Forelimb muscle (tissue), 1 donor: ENCODE results near the gene HS3ST5. TPM values are rescaled to one million over a fixed set of nuclear protein-coding genes. Genes with fewer than 3 reads are reported as not detected.
"Not testable (repeated sequence)": the region's sequence is repeated elsewhere in the genome, so short reads cannot be mapped to it uniquely, and the experiment has no call there.

Experiments used
- DNase-seq: peaks from one replicate; pipeline ENCODE4 v3.0.0-alpha.2; 2013; ENCODE audit warnings: low read depth
- polyA plus RNA-seq: library from polyadenylated mRNA; unstranded; fragments of 120-200 nt; gene quantifications from one replicate; pipeline ENCODE4 v1.2.1, GENCODE V29; 2013; ENCODE audit not compliant: insufficient read length

Gene HS3ST5
- polyA plus RNA-seq, 1 donor: 0.54 TPM

GRCh38 chr6:114334237-114334636, 8.6 kb downstream of the HS3ST5 start:
- no peak for DNase-seq

GRCh38 chr6:114327074-114327473, 15.7 kb downstream of the HS3ST5 start:
- DNase-seq: no peak

- DNase-seq: no peak
Observed at GRCh38 chr6:114323784-114324183, 19.0 kb downstream of the HS3ST5 start.

GRCh38 chr6:114319749-114320148, 23.1 kb downstream of the HS3ST5 start:
- no peak for DNase-seq

GRCh38 chr6:114315831-114316595, 26.8 kb downstream of the HS3ST5 start:
- no peak for DNase-seq

GRCh38 chr6:114313816-114314215, 29.0 kb downstream of the HS3ST5 start:
- DNase-seq: not testable (repeated sequence)

- no peak for DNase-seq
Observed at GRCh38 chr6:114312931-114313330, 29.9 kb downstream of the HS3ST5 start.

- DNase-seq: no peak
Observed at GRCh38 chr6:114310053-114310452, 32.8 kb downstream of the HS3ST5 start.

- DNase-seq: peak; percentile 14
Observed at GRCh38 chr6:114304304-114304887, 38.4 kb downstream of the HS3ST5 start.

- DNase-seq: no peak
Observed at GRCh38 chr6:114301596-114302219, 41.1 kb downstream of the HS3ST5 start.

GRCh38 chr6:114297135-114297534, 45.7 kb downstream of the HS3ST5 start:
- DNase-seq: no peak

- DNase-seq: no peak
Observed at GRCh38 chr6:114292431-114292830, 50.4 kb downstream of the HS3ST5 start.

- DNase-seq: no peak
Observed at GRCh38 chr6:114291428-114291827, 51.4 kb downstream of the HS3ST5 start.

- DNase-seq: no peak
Observed at GRCh38 chr6:114290864-114291263, 52.0 kb downstream of the HS3ST5 start.

- DNase-seq: no peak
Observed at GRCh38 chr6:114288701-114289495, 53.9 kb downstream of the HS3ST5 start.

GRCh38 chr6:114287461-114287860, 55.4 kb downstream of the HS3ST5 start:
- no peak for DNase-seq

GRCh38 chr6:114286211-114286610, 56.6 kb downstream of the HS3ST5 start:
- DNase-seq: no peak

GRCh38 chr6:114284281-114284680, 58.5 kb downstream of the HS3ST5 start:
- DNase-seq: no peak

- DNase-seq: no peak
Observed at GRCh38 chr6:114282292-114282691, 60.5 kb downstream of the HS3ST5 start.

GRCh38 chr6:114281496-114281895, 61.3 kb downstream of the HS3ST5 start:
- DNase-seq: no peak

- no peak for DNase-seq
Observed at GRCh38 chr6:114280239-114280982, 62.4 kb downstream of the HS3ST5 start.
